Stomach (tissue), 9 donors: ENCODE measurements around the gene PLEKHM3. TPM values are rescaled to one million over a fixed set of nuclear protein-coding genes. Genes with fewer than 3 reads are reported as not detected.
A peak's percentile ranks its signal among the peaks of the same experiment; 100 is the strongest.

ENCODE experiments used
- DNase-seq, 2 donors: peaks; one replicate each; pipeline versions ENCODE4 v3.0.0 to v3.0.0-alpha.2; 2013 to 2019
- H3K27ac ChIP-seq, 5 donors: fragments of 200-600 bp in 4 of 5; sonication (generic) in 4 of 5; one replicate each; pipeline ENCODE4 v1.5.1; 2013 to 2019; ENCODE audit warnings: mild to moderate bottlenecking in 1 of 5, moderate library complexity in 1 of 5
- H3K27me3 ChIP-seq, 3 donors: fragments of 200-600 bp; sonication (generic); one replicate each; pipeline ENCODE4 v1.5.1; 2017 to 2019; ENCODE audit warnings: mixed run types in 1 of 3
- H3K36me3 ChIP-seq, 4 donors: fragments of 200-600 bp; sonication (generic); 1 replicate in 3 of 4; 2 replicates in 1 of 4; pipeline ENCODE4 v1.5.1; 2016 to 2019
- H3K4me1 ChIP-seq, 4 donors: fragments of 200-600 bp; sonication (generic); one replicate each; pipeline ENCODE4 v1.5.1; 2016 to 2019
- H3K4me3 ChIP-seq, 4 donors: fragments of 200-600 bp; sonication (generic) in 3 of 4; one replicate each; pipeline ENCODE4 v1.5.1; 2016 to 2019; ENCODE audit warnings: mild to moderate bottlenecking in 1 of 4
- H3K9me3 ChIP-seq, 4 donors: fragments of 200-600 bp; sonication (generic); one replicate each; pipeline ENCODE4 v1.5.1; 2016 to 2019
- EP300 ChIP-seq: sonication (generic); formaldehyde crosslinking; IDR thresholded peaks from one replicate; pipeline ENCODE4 v1.6.1; 2017; ENCODE audit warnings: antibody characterized with exemption
- POLR2A ChIP-seq, 4 donors: fragments of 450-650 bp; IDR thresholded peaks; one replicate each; pipeline ENCODE4 v1.6.1; 2016; ENCODE audit warnings: antibody characterized with exemption in 4 of 4, control low read depth in 2 of 4, mild to moderate bottlenecking in 1 of 4, moderate library complexity in 1 of 4
- POLR2AphosphoS5 ChIP-seq, 3 donors: sonication (generic); formaldehyde crosslinking; IDR thresholded peaks; one replicate each; pipeline ENCODE4 v1.6.1; 2016; ENCODE audit warnings: antibody characterized with exemption in 3 of 3
- WGBS, 5 donors: extraction: QIAGEN DNeasy Blood & Tissue Kit in 3 of 5; methylation state at CpG; one replicate each; pipeline versions ENCODE4 v1.1.5 to v1.1.7; 2013 to 2018; 5-methylcytosine and 5-hydroxymethylcytosine counted together
- intact Hi-C: fragments of 100-400 bp; cut with DNase I; formaldehyde crosslinking; loops from one replicate; pipeline ENCODE4 v1.15.1; 2023; ENCODE audit warnings: low total_unique reads
- polyA plus RNA-seq, 3 donors: library from polyadenylated mRNA; stranded (reverse); fragments of 200-250 nt; gene quantifications; one replicate each; pipeline ENCODE4 v1.2.3, GENCODE V29; 2013
- total RNA-seq, 5 donors: library from RNA; depleted of rRNA; stranded (reverse); fragments of >200 nt; gene quantifications; one replicate each; pipeline versions ENCODE4 v1.1.0 to v1.2.3, GENCODE V29; 2014 to 2016
- TF ChIP-seq, protein P1 (sequence below), 7 experiments: fragments of 450-650 bp in 4 of 7; fragments of 200-600 bp in 3 of 7; sonication (generic) in 3 of 7; IDR thresholded peaks; one replicate each; pipeline ENCODE4 v1.5.1; 2016 to 2019; ENCODE audit warnings: antibody characterized with exemption in 7 of 7, control low read depth in 2 of 7, mild to moderate bottlenecking in 1 of 7
- donor health status: healthy with polysubstance abuse.
- donor health status: Bipolar disorder and iron deficiency.
- donor health status: healthy.

The PLEKHM3 gene
- total and polyA plus RNA-seq, 8 donors, result 2.1 to 35.1 (median 5.4) TPM

- Histone ChIP-seq H3K4me3 (no peak overlapping the region), H3K36me3 (peaks cover 0 to 17% (median 16%) of the 10 kb centered on the region in 4 donors), H3K9me3 (no peaks in the 10 kb centered on the region), H3K27me3 (no peaks in the 10 kb centered on the region), H3K27ac (no peak overlapping the region), H3K4me1 (peaks cover 9 to 21% (median 15%) of the 10 kb centered on the region in 4 donors)
- intact Hi-C loops, result loop anchor here (10.0 kb wide), 1 partner anchor 229 kb away; no protein-coding TSS in a partner anchor
- WGBS, 5 donors, result 57 to 80% (median 69%) methylated on average over 5 of the region's 5 CpGs
- DNase-seq, result no peak
- TF ChIP-seq EP300, result no peak
- no peak for TF ChIP-seq POLR2A (IDR thresholded peaks at IDR 0.05)
- TF ChIP-seq, protein P1, sequence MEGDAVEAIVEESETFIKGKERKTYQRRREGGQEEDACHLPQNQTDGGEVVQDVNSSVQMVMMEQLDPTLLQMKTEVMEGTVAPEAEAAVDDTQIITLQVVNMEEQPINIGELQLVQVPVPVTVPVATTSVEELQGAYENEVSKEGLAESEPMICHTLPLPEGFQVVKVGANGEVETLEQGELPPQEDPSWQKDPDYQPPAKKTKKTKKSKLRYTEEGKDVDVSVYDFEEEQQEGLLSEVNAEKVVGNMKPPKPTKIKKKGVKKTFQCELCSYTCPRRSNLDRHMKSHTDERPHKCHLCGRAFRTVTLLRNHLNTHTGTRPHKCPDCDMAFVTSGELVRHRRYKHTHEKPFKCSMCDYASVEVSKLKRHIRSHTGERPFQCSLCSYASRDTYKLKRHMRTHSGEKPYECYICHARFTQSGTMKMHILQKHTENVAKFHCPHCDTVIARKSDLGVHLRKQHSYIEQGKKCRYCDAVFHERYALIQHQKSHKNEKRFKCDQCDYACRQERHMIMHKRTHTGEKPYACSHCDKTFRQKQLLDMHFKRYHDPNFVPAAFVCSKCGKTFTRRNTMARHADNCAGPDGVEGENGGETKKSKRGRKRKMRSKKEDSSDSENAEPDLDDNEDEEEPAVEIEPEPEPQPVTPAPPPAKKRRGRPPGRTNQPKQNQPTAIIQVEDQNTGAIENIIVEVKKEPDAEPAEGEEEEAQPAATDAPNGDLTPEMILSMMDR (IDR thresholded peaks at IDR 0.05), result no peak
- TF ChIP-seq POLR2AphosphoS5 (IDR thresholded peaks at IDR 0.05), result no peak
Measured at GRCh38 chr2:207974216-207974605, 51.1 kb downstream of the PLEKHM3 start.

- no peak overlapping the region for H3K27ac ChIP-seq
- H3K4me3 ChIP-seq, result no peak overlapping the region
- peaks cover 0 to under 1% (median under 1%) of the 10 kb centered on the region in 4 donors for H3K36me3 ChIP-seq
- intact Hi-C loops, result loop anchor here (10.0 kb wide), 1 partner anchor 226 kb away; no protein-coding TSS in a partner anchor
- H3K27me3 ChIP-seq, result no peaks in the 10 kb centered on the region
- peaks cover 9 to 32% (median 20%) of the 10 kb centered on the region in 4 donors for H3K4me1 ChIP-seq
- no peak for TF ChIP-seq EP300
- TF ChIP-seq, protein P1 (IDR thresholded peaks at IDR 0.05), result no peak
- no peak for TF ChIP-seq POLR2AphosphoS5 (IDR thresholded peaks at IDR 0.05)
- no peak for DNase-seq
- H3K9me3 ChIP-seq, result no peaks in the 10 kb centered on the region
Measured at GRCh38 chr2:207970826-207971180, 54.5 kb downstream of the PLEKHM3 start.

GRCh38 chr2:207970147-207970825 is 55.0 kb downstream of the PLEKHM3 start:
- 31 to 45% (median 42%) methylated on average over 3 of the region's 3 CpGs for WGBS, 5 donors
- Histone ChIP-seq H3K4me3 (no peak overlapping the region), H3K27ac (no peak overlapping the region), H3K36me3 (no peaks in the 10 kb centered on the region), H3K4me1 (peaks cover 9 to 32% (median 20%) of the 10 kb centered on the region in 4 donors), H3K9me3 (no peaks in the 10 kb centered on the region), H3K27me3 (no peaks in the 10 kb centered on the region)
- DNase-seq, result peak in 1 of 2 donors; percentile 20
- TF ChIP-seq EP300, result no peak
- TF ChIP-seq POLR2AphosphoS5 (IDR thresholded peaks at IDR 0.05), result no peak
- TF ChIP-seq POLR2A (IDR thresholded peaks at IDR 0.05), result no peak
- TF ChIP-seq, protein P1 (IDR thresholded peaks at IDR 0.05), result no peak
- intact Hi-C loops, result loop anchor here (10.0 kb wide), 1 partner anchor 225 kb away; no protein-coding TSS in a partner anchor

DNA sequence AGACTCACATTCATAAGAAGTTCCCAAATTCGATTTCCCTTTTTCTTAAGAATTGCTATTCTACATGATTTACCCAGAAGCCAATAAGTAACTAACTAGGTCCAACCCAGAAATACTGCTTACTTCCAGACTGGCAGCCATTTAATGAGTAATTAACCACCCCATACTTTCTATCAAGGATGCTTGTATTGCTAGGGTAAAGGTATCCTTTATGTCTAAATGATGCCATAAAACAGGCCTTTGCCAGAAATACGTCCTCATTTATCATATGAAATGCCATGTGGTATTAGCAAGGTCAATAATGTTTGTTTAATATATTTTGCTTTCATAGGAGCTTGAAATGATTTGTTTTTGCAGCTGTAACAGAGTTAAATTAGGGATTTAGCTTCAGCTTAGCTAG is 56.1 kb downstream of the PLEKHM3 start:
- H3K27ac ChIP-seq, result no peak overlapping the region
- no peak for DNase-seq

More for the DNA sequence above, 56.1 kb downstream of the PLEKHM3 start:
- H3K9me3 ChIP-seq, result no peaks in the 10 kb centered on the region
- intact Hi-C loops, result no loop called here
- no peaks in the 10 kb centered on the region for H3K36me3 ChIP-seq
- H3K4me1 ChIP-seq, result peaks cover 9 to 32% (median 20%) of the 10 kb centered on the region in 4 donors
- no peaks in the 10 kb centered on the region for H3K27me3 ChIP-seq
- TF ChIP-seq, protein P1 (IDR thresholded peaks at IDR 0.05), result no peak
- no peak for TF ChIP-seq POLR2A (IDR thresholded peaks at IDR 0.05)
- no peak for TF ChIP-seq POLR2AphosphoS5 (IDR thresholded peaks at IDR 0.05)
- no peak for TF ChIP-seq EP300
- 50 to 84% (median 59%) methylated on average over 2 of the region's 2 CpGs for WGBS, 5 donors
- no peak overlapping the region for H3K4me3 ChIP-seq
